GM23338 (cell line): Measurements from ENCODE around the gene ADGRL3. TPM values are rescaled to one million over a fixed set of nuclear protein-coding genes. Genes with fewer than 3 reads are reported as not detected.

ENCODE experiments used
- ATAC-seq: fragments of 200-7000 bp; cut with Tn5 transposase; 3 replicates; pipeline ENCODE4 v1.9.1; 2020
- DNase-seq: peaks from one replicate; pipeline ENCODE4 v3.0.0-alpha.2; 2015; ENCODE audit warnings: low spot score
- H2AFZ ChIP-seq: fragments of 200-600 bp; sonication (generic); 2 replicates; pipeline ENCODE4 v1.8.0; 2016; ENCODE audit warnings: antibody characterized with exemption, mild to moderate bottlenecking, moderate library complexity
- H3F3A ChIP-seq: fragments of 200-600 bp; sonication (generic); replicated peaks from 2 replicates; pipeline ENCODE4 v1.8.0; 2017; ENCODE audit warnings: antibody characterized with exemption, mixed run types, low read depth
- H3K27ac ChIP-seq: fragments of 200-600 bp; sonication (generic); 2 replicates; pipeline ENCODE4 v1.6.1; 2016; ENCODE audit warnings: low read depth
- H3K27me3 ChIP-seq: fragments of 200-600 bp; sonication (generic); 2 replicates; pipeline ENCODE4 v1.8.0; 2016; ENCODE audit warnings: mild to moderate bottlenecking, mixed run types, moderate library complexity; ENCODE audit not compliant: insufficient read depth
- H3K36me3 ChIP-seq: fragments of 200-600 bp; sonication (generic); 2 replicates; pipeline ENCODE4 v1.8.0; 2016; ENCODE audit warnings: mild to moderate bottlenecking; ENCODE audit not compliant: insufficient read depth
- H3K4me1 ChIP-seq: fragments of 200-600 bp; sonication (generic); 2 replicates; pipeline ENCODE4 v1.8.0; 2016; ENCODE audit warnings: mild to moderate bottlenecking, moderate library complexity; ENCODE audit not compliant: insufficient read depth
- H3K4me2 ChIP-seq: fragments of 200-600 bp; sonication (generic); 2 replicates; pipeline ENCODE4 v1.7.1; 2017; ENCODE audit warnings: mixed run types
- H3K4me3 ChIP-seq: fragments of 200-600 bp; sonication (generic); 2 replicates; pipeline ENCODE4 v1.6.1; 2016; ENCODE audit warnings: mixed run types
- H3K79me2 ChIP-seq: fragments of 200-600 bp; sonication (generic); replicated peaks from 2 replicates; pipeline ENCODE4 v1.8.0; 2017; ENCODE audit warnings: mild to moderate bottlenecking; ENCODE audit not compliant: insufficient read depth
- H3K9me2 ChIP-seq: fragments of 200-600 bp; sonication (generic); 2 replicates; pipeline ENCODE4 v1.8.0; 2017; ENCODE audit not compliant: insufficient read depth
- H4K20me1 ChIP-seq: fragments of 200-600 bp; sonication (generic); replicated peaks from 2 replicates; pipeline ENCODE4 v1.8.0; 2017; ENCODE audit warnings: mild to moderate bottlenecking; ENCODE audit not compliant: insufficient read depth
- H3K27ac Mint-ChIP-seq: 2 replicates; pipeline ENCODE4 v1.8.0; 2020; ENCODE audit warnings: inconsistent platforms, mild to moderate bottlenecking, moderate library complexity, mixed read lengths
- H3K27me3 Mint-ChIP-seq: 3 replicates; pipeline ENCODE4 v1.8.0; 2022; ENCODE audit warnings: low read depth, mild to moderate bottlenecking, moderate library complexity, mixed read lengths, inconsistent platforms; ENCODE audit not compliant: insufficient read depth, poor library complexity
- H3K36me3 Mint-ChIP-seq: 3 replicates; pipeline ENCODE4 v1.8.0; 2021; ENCODE audit warnings: low read depth, mild to moderate bottlenecking, inconsistent platforms, moderate library complexity, mixed read lengths
- H3K4me1 Mint-ChIP-seq: 3 replicates; pipeline ENCODE4 v1.8.0; 2020; ENCODE audit warnings: mild to moderate bottlenecking, inconsistent platforms, mixed read lengths
- H3K4me3 Mint-ChIP-seq: 3 replicates; pipeline ENCODE4 v1.8.0; 2021; ENCODE audit warnings: moderate library complexity, mild to moderate bottlenecking, inconsistent platforms, mixed read lengths
- H3K9me3 Mint-ChIP-seq: 3 replicates; pipeline ENCODE4 v1.8.0; 2020; ENCODE audit warnings: moderate library complexity, mild to moderate bottlenecking, inconsistent platforms, mixed read lengths
- EZH2 ChIP-seq: fragments of 200-600 bp; sonication (generic); IDR thresholded peaks from one replicate; pipeline ENCODE4 v1.8.0; 2017; ENCODE audit warnings: antibody characterized with exemption, mild to moderate bottlenecking, low read depth; ENCODE audit not compliant: unreplicated experiment
- EZH2phosphoT487 ChIP-seq: fragments of 200-600 bp; sonication (generic); IDR thresholded peaks from one replicate; pipeline ENCODE4 v1.8.1; 2018; ENCODE audit warnings: antibody characterized with exemption; ENCODE audit not compliant: unreplicated experiment
- NANOG ChIP-seq: IDR thresholded peaks from 2 replicates; pipeline ENCODE4 v1.6.1; 2016; ENCODE audit warnings: antibody characterized with exemption, borderline replicate concordance
- POLR2AphosphoS5 ChIP-seq: IDR thresholded peaks from 2 replicates; pipeline ENCODE4 v1.6.1; 2016; ENCODE audit warnings: antibody characterized with exemption, low read depth
- STAT1 ChIP-seq: IDR thresholded peaks from one replicate; pipeline ENCODE4 v1.6.1; 2016; ENCODE audit warnings: antibody characterized with exemption; ENCODE audit not compliant: unreplicated experiment
- ZNF114 ChIP-seq: fragments of 250-450 bp; sonication (Bioruptor Pico); IDR thresholded peaks from 2 replicates; pipeline ENCODE4 v1.5.0; 2020; ENCODE audit warnings: mild to moderate bottlenecking, moderate library complexity
- ZNF331 ChIP-seq: fragments of 250-450 bp; sonication (Bioruptor Pico); IDR thresholded peaks from 2 replicates; pipeline ENCODE4 v1.5.0; 2020; ENCODE audit warnings: low read depth, mild to moderate bottlenecking, moderate library complexity
- polyA plus RNA-seq: library from polyadenylated mRNA; unstranded; fragments of >200 nt; fragmentation: Nextera tagmentation; extraction: Ambion mirVana; gene quantifications from 2 replicates; pipeline ENCODE4 v1.2.1, GENCODE V29; 2016
- total RNA-seq: library from RNA; depleted of rRNA; stranded (reverse); fragments of >200 nt; shearing (Covaris generic); gene quantifications from 2 replicates; pipeline ENCODE4 v1.2.3, GENCODE V29; 2014
- TF ChIP-seq, protein P1 (sequence below): IDR thresholded peaks from one replicate; pipeline ENCODE4 v1.6.1; 2018; ENCODE audit warnings: antibody characterized with exemption; ENCODE audit not compliant: unreplicated experiment
- TF ChIP-seq, protein P2 (sequence below): IDR thresholded peaks from 2 replicates; pipeline ENCODE4 v1.6.1; 2016; ENCODE audit warnings: antibody characterized with exemption

The ADGRL3 gene
- total and polyA plus RNA-seq, 2 experiments from 2014 or later: 9.7 to 16.5 TPM

DNA sequence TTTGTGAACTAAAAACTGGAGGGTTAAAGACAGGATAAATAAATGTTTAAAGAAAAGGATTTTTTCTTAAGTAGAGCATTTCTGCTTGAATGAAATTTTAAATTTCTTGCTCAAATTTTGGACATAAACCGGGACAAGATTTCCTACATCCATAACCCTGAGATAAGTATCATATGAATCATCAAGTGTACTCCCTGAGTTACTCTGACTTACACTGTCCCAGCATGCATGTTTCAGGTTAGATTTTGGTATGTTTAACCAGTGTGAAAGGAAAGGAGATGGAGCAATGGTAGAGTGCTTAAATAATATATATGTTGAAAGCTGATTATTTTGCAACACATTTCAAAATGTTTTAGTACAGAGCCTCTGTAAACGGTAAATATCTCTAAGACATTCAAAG, 175.2 kb downstream of the ADGRL3 start (continued):
- TF ChIP-seq, protein P1, sequence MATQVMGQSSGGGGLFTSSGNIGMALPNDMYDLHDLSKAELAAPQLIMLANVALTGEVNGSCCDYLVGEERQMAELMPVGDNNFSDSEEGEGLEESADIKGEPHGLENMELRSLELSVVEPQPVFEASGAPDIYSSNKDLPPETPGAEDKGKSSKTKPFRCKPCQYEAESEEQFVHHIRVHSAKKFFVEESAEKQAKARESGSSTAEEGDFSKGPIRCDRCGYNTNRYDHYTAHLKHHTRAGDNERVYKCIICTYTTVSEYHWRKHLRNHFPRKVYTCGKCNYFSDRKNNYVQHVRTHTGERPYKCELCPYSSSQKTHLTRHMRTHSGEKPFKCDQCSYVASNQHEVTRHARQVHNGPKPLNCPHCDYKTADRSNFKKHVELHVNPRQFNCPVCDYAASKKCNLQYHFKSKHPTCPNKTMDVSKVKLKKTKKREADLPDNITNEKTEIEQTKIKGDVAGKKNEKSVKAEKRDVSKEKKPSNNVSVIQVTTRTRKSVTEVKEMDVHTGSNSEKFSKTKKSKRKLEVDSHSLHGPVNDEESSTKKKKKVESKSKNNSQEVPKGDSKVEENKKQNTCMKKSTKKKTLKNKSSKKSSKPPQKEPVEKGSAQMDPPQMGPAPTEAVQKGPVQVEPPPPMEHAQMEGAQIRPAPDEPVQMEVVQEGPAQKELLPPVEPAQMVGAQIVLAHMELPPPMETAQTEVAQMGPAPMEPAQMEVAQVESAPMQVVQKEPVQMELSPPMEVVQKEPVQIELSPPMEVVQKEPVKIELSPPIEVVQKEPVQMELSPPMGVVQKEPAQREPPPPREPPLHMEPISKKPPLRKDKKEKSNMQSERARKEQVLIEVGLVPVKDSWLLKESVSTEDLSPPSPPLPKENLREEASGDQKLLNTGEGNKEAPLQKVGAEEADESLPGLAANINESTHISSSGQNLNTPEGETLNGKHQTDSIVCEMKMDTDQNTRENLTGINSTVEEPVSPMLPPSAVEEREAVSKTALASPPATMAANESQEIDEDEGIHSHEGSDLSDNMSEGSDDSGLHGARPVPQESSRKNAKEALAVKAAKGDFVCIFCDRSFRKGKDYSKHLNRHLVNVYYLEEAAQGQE: no peak
- TF ChIP-seq EZH2 (no peak), STAT1 (no peak), ZNF331 (no peak)

DNA sequence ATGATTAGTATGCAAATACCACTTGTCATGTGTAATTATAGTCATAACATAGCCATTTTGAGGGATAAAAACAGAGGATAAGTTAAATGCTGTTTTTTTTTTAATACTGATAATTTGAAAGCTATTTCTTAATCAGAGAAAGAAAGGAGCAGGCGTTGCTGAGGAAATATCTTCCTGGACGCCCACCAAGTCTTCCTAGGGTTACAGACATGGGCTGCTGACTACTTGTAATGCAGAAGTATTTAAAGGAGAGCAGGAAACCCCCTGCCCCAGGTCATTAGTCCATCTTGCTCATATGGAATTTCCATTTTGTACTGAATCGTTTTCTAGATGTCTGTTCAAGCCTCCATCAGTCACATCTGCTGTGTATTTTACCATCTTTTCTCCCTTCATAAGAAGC, 176.2 kb downstream of the ADGRL3 start:
- Histone ChIP-seq H3K4me3 (no peak overlapping the region), H4K20me1 (no peaks in the 10 kb centered on the region), H3K4me2 (no peak overlapping the region), H3K9me2 (no peaks in the 10 kb centered on the region), H3K79me2 (peaks cover 29% of the 10 kb centered on the region), H3K27me3 (no peaks in the 10 kb centered on the region), H3K36me3 (no peaks in the 10 kb centered on the region), H3F3A (no peaks in the 10 kb centered on the region), H3K27ac (no peak overlapping the region), H2AFZ (no peak overlapping the region), H3K4me1 (peaks cover 37% of the 10 kb centered on the region)
- peaks cover 25% of the 10 kb centered on the region for H3K36me3 Mint-ChIP-seq
- peaks cover 2% of the 10 kb centered on the region for H3K27me3 Mint-ChIP-seq
- TF ChIP-seq NANOG (no peak), ZNF114 (no peak), POLR2AphosphoS5 (no peak)
- H3K27ac Mint-ChIP-seq: no peak overlapping the region
- H3K4me1 Mint-ChIP-seq: peaks cover 36% of the 10 kb centered on the region
- H3K4me3 Mint-ChIP-seq: no peak overlapping the region
- DNase-seq (no peak), ATAC-seq (no peak)
- peaks cover 21% of the 10 kb centered on the region for H3K9me3 Mint-ChIP-seq

DNA sequence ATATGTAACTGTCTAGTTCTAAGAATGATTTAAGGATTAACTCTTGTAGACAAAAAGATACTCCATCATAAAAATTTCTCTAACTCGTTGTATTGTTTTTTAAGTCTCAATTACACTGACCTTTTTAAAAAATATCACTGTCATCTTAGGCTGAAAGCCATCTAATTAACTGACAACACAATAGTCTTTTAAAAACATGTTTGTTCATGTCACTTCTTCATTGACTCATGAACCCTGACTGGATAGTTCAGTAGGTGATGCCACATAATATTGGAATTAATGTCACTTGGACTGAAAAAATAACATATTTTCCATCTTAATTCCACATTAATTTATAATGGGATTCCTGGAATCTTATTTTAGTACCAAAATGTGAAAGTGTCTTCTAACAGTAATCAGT, 179.3 kb downstream of the ADGRL3 start:
- Histone ChIP-seq H3K4me1 (peaks cover 35% of the 10 kb centered on the region), H3K79me2 (peaks cover 24% of the 10 kb centered on the region), H3K27ac (no peak overlapping the region), H3F3A (no peaks in the 10 kb centered on the region), H4K20me1 (no peaks in the 10 kb centered on the region), H3K4me2 (no peak overlapping the region), H3K4me3 (no peak overlapping the region), H3K27me3 (no peaks in the 10 kb centered on the region), H3K9me2 (no peaks in the 10 kb centered on the region), H3K36me3 (no peaks in the 10 kb centered on the region), H2AFZ (no peak overlapping the region)
- no peak for DNase-seq
- peaks cover 8% of the 10 kb centered on the region; the same call in 2 of the 3 replicates for H3K9me3 Mint-ChIP-seq
- H3K27me3 Mint-ChIP-seq: peaks cover 2% of the 10 kb centered on the region
- no peak for ATAC-seq
- no peak overlapping the region for H3K27ac Mint-ChIP-seq
- no peak overlapping the region for H3K4me3 Mint-ChIP-seq
- H3K36me3 Mint-ChIP-seq: peaks cover 12% of the 10 kb centered on the region
- H3K4me1 Mint-ChIP-seq: peaks cover 33% of the 10 kb centered on the region
- TF ChIP-seq EZH2 (no peak), STAT1 (no peak), EZH2phosphoT487 (no peak), POLR2AphosphoS5 (no peak), ZNF114 (no peak), NANOG (no peak), ZNF331 (no peak)
- TF ChIP-seq, protein P2, sequence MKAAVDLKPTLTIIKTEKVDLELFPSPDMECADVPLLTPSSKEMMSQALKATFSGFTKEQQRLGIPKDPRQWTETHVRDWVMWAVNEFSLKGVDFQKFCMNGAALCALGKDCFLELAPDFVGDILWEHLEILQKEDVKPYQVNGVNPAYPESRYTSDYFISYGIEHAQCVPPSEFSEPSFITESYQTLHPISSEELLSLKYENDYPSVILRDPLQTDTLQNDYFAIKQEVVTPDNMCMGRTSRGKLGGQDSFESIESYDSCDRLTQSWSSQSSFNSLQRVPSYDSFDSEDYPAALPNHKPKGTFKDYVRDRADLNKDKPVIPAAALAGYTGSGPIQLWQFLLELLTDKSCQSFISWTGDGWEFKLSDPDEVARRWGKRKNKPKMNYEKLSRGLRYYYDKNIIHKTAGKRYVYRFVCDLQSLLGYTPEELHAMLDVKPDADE: no peak
- TF ChIP-seq, protein P1: no peak
